ENCODE results near the gene SHC2.
"Not testable (repeated sequence)": the region's sequence is repeated elsewhere in the genome, so short reads cannot be mapped to it uniquely, and the experiment has no call there.

The SHC2 gene

DNA sequence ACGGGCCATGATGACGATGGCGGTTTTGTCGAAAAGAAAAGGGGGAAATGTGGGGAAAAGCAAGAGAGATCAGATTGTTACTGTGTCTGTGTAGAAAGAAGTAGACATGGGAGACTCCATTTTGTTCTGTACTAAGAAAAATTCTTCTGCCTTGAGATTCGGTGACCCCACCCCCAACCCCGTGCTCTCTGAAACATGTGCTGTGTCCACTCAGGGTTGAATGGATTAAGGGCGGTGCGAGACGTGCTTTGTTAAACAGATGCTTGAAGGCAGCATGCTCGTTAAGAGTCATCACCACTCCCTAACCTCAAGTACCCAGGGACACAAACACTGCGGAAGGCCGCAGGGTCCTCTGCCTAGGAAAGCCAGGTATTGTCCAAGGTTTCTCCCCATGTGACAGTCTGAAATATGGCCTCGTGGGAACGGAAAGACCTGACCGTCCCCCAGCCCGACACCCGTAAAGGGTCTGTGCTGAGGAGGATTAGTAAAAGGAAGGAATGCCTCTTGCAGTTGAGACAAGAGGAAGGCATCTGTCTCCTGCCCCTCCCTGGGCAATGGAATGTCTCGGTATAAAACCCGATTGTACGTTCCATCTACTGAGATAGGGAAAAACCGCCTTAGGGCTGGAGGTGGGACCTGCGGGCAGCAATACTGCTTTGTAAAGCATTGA lies 74.1 kb downstream of the SHC2 start:
- not testable (repeated sequence) for DNase-seq

DNA sequence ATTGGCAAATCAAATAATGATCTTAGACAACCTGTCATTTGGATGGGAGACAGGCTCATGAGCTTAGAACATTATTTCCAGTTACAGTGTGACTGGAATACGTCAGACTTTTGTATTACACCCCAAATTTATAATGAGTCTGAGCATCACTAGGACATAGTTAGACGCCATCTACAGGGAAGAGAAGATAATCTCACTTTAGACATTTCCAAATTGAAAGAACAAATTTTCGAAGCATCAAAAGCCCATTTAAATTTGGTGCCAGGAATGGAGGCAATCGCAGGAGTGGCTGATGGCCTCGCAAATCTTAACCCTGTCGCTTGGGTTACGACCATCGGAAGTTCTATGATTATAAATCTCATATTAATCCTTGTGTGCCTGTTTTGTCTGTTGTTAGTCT lies 74.6 kb downstream of the SHC2 start:
- not testable (repeated sequence) for DNase-seq

DNA sequence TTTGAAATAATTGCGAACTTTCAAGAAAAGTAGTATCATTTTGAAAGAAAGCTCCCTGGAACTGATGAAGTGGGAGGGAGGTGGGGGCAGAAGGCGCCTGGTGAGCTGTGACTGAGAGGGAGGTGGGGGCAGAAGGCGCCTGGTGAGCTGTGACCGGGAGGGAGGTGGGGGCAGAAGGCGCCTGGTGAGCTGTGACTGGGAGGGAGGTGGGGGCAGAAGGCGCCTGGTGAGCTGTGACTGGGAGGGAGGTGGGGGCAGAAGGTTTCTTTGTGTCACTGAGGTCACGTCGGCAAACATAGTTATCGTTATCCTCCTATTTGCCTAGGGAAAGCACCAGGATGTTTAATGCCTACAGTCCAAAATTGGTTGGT lies 76.0 kb downstream of the SHC2 start:
- no peak for DNase-seq

DNA sequence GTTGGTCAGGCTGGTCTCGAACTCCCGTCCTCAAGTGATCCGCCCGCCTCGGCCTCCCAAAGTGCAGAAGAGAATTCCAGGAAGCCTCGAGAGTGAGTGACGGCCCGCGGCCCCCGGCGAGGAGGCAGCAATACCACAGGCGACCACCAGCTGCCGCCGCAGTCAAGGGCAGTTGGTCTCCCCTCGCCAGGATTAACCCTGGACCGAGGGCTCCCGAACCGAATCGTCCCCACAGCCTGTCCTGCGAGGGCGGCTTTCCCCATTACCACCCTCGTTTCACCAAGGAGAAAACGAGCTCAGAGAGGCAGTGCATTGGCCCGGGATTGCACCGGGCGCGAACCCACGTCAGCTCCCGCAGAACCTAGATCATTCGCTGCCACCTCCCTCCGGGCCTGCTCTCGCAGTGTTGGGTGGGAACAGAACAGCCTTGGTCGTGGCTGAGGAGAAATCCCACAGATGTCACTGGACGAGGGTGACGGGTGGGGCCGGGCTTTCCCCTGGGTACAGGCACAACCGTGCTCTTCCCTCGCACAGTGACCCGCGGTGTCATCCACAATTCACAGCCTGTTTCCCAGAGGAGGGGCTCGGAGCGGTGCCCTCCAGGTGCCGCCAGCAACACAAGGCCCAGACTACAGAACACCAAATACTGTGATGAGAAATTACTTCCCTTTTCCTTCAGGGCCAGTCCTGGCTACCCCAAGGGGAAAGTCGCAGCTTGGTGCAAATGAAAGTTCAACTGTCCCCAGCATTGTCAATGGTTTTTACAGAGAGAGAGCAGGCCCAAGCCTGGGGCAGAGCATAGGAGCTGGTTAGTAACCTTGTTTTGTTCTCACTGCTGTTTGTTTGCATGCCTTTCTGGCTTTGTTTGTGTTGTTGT lies 76.7 kb downstream of the SHC2 start:
- DNase-seq, result no peak

DNA sequence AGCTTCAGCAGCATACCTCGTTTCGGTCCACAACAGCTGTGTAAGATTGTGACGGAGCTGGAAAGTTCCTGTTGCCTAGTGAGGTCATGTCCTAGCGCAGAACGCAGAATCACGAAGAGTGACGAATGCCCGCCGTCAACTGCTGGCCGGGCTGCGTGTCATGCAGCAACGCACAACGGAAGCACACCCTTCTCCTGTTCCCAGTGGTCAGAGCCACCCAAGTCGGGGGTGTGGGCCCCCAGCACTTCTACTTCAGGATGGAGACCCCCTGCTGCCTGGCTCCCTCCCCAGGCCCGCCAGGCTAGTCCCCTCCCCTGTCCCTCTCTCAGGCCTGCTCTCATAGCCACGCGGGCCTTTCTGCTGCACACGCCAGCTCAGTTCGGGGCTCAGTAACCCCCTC lies 77.8 kb downstream of the SHC2 start:
- no peak for DNase-seq

DNA sequence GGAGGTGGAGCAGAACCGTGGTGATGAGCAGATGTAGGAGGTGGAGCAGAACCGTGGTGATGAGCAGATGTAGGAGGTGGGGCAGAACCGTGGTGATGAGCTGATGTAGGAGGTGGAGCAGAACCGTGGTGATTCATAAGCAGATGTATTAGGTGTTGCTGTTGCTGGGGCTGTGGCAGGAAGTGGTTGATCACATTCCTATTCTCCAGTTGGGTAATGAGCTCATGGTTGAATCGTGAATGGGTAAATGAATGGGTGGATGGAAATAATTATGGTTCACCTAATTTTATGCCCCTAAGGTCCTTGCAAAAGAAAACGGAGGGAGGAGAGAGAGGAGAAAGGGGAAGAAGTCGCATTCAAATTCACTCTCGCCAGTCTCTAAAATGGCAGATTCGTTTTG lies 78.3 kb downstream of the SHC2 start:
- DNase-seq, result not testable (repeated sequence)

DNA sequence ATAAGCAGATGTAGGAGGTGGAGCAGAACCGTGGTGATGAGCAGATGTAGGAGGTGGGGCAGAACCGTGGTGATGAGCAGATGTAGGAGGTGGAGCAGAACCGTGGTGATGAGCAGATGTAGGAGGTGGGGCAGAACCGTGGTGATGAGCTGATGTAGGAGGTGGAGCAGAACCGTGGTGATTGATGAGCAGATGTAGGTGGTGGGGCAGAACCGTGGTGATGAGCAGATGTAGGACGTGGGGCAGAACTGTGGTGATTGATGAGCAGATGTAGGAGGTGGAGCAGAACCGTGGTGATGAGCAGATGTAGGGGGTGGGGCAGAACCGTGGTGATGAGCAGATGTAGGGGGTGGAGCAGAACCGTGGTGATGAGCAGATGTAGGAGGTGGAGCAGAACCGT lies 78.9 kb downstream of the SHC2 start:
- DNase-seq, result not testable (repeated sequence)

DNA sequence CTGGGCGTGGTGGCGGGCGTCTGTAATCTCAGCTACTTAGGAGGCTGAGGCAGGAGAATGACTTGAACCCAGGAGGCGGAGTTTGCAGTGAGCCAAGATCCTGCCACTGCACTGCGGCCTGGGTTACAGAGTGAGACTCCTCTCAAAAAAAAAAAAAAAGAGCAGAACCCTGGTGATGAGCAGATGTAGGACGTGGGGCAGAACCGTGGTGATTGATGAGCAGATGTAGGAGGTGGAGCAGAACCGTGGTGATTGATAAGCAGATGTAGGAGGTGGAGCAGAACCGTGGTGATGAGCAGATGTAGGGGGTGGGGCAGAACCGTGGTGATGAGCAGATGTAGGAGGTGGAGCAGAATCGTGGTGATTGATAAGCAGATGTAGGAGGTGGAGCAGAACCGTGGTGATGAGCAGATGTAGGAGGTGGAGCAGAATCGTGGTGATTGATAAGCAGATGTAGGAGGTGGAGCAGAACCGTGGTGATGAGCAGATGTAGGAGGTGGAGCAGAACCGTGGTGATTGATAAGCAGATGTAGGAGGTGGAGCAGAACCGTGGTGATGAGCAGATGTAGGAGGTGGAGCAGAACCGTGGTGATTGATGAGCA lies 80.1 kb downstream of the SHC2 start:
- DNase-seq, result not testable (repeated sequence)

DNA sequence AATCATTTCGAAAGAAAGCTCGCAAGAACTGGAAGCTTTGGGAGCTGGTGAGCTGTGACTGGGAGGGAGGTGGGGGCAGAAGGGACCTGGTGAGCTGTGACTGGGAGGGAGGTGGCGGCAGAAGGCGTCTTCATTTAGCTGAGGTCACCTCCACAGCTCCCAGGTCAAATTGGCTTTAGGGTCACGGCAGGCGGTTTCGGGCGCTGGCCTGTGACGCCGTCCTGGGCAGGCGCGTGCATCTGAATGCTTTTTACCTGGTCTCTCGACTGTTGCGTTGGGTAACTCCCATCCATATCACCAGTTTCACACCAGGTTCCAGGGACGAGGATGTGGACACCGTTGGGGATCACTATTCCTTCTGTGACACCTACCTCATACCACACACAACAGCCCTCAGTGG lies 81.0 kb downstream of the SHC2 start:
- DNase-seq, result no peak

DNA sequence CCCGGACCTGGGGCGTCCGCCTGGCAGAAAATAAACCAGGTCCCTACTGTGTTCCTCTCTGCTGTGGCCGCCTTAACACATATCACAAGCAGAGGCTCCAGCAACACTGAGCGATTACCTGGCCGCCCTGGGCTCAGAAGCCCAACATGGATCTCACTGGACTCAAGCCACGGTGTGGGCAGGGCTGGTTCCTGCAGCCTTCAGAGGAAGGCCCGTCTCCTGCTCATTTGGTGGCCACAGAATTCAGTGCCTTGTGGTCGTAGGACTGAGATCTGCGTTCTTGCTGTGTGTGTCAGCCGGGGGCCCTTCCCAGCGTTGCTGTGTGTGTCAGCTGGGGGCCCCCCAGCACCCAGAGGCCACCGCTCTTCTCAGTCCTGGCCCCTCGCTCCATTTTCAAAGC lies 82.1 kb downstream of the SHC2 start:
- DNase-seq, result no peak

DNA sequence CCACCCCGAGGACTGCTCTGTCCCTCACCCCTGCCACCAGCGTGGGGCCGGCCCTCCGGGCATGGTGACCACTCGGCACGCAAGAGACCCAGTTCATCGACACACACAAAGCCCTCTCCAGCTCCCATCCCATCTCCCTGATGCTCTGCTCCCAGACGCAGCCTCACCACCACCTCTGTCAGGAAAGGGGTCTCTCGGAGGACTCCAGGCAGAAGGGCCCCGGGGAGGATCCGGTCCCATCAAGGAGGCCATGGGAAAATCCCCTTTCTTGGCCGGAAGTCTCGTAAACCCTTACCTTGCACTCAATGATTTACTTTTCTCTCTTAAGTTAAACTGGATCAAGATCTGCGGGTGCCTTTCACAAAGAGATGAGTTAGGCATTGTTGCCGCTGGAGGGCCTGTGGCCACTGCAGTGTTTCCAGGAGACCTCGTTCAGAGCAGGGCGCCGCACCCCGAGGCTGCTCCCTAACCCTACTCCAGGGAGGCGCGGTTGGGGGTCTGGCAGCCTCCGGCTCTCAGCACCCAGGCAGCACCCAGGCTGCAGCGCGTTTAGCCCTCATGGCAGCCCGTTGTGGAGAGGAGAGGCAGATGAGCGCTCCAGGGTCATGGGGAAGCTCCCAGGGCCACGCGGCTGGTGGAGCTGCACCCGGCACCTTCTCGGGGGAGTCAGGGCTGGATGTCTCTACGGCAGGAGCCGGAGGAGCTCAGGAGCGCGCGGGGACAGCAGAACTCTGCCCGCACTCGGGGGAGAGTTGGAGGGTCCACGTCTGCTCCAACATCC lies 82.8 kb downstream of the SHC2 start:
- no peak for DNase-seq

DNA sequence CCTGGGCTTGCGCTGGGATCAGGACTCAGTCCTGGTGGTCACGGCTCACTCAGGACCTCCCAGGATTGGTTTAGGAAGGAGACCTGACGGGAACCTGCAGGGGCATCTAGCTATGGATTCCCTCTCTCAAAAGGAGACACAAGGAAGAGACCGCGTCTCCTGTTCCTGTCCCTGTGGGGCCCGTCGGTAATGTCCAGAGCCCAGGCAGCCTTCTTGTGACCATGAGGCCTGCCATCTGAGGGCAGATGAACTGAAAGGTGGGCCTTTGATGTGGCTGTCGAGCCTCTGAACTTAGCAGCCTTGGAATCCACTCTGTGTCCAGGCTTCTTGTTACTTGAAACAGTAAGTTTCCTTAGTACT lies 84.7 kb downstream of the SHC2 start:
- no peak for DNase-seq

DNA sequence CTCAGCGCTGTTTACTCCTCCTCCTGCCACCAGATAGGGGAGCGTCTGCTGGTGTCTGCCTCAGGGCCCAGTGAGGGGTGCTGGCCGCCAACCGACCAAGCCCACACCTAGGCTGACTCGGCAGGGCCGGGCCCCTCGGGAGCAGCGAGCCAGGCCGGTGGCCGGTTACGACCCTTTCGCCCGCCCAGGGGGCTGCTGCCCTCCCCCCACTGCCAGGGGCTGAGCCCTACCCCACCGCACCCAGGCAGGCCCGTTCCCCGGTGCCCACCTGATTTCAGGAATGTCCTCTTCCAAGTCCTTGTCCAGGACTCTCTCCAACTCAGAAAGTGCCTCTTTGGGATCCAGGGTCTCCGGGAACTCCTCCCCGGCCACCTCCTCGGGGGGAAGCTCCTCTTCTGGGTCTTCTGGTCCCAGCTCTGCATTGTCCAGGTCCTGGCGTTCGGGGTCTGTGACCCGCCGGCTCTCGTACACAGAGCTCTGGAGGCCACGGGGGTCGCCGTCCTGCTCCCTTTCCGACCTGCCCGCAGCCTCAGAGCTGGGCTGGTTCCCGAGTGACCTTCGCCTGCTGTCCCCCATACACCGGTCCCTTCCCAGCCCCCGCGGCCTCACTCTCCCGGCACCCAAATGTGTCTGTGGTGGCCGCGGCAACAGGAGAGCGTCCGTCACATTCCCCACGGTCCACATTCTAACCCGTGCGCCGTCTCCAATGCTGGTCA lies 85.3 kb downstream of the SHC2 start:
- no peak for DNase-seq

DNA sequence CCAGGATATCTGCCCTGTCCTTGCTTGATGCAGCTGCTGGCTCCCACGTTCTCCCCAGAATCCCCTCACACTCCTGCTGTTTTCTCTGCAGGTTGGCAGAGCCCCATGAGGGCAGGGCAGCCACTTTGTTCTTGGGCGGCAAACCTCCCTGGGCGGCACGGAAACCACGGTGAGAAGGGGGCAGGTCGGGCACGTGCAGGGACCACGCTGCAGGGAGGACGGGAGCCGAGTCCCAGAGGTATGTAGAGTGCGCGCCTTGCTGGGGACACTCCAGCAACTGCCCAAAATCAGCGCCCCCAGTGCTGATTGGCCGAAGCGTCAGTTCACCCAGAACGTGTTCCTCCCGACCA lies 86.0 kb downstream of the SHC2 start:
- no peak for DNase-seq

DNA sequence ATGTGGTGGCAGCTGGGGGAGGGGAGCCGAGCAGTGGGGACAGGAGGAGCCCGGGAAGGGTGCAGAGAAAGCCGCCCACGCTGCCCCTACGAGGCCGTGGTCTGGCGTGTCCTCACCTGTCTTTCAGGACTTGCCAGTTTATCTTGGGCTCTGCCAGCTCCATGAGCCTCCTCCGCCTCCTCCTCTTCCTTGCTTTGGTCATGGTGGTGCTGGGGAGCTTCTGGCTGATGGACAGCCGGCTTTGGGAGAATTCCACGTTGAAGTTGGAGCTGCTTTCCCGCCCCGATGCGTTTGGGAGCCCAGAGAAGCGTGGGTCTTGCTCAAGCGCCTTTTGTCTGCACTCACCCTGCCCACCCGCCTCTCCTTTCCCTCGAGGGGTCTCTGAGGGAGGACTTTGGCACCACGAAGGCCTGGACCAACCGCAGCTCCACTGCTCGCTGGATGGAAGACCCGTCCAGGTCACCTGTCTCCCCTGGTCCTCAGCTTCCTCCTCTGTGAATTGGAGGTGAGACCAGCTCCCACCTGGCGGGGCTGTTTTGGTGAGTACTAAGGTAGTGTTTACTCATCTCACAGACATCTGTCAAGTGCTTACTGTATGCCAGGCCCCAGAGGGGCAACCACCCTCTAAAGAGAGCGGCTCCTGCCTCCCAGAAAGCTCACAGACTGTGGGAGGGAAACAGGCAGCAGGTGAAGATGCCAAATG lies 86.5 kb downstream of the SHC2 start:
- DNase-seq, result no peak

DNA sequence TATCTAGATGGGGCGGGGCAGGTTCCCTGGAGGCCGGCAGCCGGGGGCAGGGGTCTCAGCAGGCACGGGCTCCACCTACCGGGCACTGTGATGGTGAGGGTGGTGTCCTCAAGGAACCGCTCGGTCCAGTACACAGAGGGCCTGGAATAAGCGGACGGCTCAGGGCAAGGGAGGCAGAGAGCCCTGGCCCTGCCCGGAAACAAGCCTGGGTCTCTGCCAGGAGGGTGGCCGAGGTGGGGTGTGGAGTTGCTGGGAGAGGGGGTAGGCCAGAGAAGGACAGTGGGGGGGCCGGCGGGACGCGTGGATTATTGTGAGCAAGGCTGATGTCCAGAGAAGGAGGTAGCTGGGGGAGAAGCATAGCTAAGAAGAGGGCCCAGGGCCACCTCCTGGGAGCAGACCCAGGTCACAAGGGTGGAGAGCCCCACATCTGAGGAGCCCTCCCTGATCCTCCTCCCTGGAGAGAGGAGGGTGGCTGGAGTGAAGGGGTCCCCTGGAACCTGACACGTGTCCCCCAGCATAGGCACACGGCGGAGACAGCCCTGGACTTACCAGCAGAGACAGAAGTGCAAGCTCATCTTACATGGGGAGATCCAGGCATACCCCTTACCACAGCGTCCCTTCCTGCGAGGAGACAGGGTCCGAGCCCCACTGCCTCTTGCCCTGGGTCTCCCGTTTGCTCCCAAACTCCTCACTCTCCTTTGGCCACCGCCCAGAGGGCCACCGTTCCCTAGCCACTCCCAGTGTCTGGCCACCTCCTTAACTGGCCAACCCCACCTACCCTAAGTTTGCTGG lies 87.2 kb downstream of the SHC2 start:
- DNase-seq, result no peak

DNA sequence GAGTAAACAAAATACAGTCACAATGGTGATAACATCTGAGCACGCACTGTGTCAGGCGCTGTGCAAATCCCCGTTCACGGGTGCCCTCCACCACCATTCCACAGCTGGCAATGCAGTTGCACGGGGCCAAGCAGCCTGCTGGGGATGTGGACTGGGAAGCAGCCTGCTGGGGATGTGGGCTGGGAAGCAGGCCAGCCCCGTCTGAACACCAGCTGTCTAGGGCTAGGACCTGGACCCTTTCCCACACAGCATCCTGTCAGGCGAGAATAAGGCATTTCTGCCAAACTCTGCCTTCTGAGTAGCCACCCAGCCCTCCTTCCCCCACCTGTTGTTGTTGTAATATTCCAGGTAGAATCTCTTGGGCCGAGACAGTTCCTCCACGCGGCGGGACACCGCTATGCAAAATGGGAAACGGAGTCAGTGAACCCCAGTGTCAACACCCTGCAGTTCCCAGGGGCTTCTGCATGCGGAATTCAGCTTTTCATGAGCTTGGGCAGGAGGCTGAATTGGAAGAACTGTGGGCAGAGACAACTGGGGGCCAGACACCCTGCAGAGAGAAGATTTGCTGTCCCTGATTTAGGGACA lies 88.4 kb downstream of the SHC2 start:
- DNase-seq, result no peak

DNA sequence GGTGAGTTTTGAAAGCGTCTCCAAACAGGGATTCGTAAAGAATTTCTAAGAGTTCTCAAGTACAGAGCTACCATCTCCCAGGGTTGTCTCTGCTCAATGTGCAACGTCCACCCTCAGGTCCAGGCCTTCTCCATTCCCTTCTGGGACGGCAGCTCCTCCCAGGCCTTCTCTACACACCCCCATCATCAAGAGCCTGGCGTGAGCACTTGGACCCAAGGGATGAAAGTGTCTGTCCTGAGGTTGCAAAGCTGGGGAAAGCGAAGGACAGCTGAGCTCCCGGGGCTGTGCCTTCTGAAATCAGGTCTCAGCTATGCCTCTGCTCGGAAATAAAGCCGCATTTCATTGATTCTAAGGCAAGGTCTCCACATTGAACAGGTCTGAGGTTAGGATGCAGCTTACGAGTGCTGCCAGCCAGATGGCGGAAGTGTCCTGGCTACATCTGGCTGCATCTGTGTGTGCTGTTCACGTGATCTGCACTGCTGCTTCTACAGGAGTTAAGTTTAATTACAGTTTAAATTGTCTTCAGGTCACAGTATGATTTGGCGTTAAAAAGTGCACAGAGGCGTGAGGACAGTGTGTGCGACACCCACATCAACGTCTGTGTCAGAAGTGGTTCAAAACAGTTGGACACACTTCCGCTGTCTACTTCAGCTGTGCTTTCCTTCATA lies 89.2 kb downstream of the SHC2 start:
- no peak for DNase-seq

DNA sequence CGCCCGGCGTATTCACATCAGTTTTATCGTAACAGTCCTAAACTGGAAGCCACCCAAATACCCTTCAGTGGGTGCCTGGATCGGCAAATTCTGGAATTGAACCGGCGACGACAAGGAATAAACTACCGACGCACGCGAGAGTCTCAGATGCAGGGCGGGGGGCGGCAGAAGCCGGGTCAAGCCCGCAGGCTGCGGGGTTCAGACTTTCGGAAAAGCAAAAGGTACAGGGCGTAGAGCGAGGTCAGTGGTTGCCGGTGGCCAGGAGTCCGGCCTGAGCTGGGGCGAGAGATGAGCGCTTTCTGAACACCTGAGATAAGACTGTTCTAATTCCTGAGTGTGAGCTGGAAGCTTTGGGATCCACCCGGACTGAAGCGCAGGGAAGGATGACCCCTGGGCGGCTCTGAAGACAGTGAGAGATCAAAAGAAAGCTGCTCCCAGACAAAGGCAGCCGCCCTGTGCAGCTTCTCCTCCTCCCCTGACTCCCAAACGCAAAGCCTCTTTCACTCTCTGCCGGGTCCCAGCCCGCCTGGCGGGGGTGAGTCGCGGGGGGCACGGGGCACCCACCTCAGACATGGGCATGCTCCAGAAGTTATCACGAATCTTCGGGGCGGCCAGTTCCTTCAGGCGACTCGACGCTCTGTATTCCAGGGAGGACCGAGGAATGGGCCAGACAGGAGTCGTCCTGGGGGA lies 90.0 kb downstream of the SHC2 start:
- no peak for DNase-seq

DNA sequence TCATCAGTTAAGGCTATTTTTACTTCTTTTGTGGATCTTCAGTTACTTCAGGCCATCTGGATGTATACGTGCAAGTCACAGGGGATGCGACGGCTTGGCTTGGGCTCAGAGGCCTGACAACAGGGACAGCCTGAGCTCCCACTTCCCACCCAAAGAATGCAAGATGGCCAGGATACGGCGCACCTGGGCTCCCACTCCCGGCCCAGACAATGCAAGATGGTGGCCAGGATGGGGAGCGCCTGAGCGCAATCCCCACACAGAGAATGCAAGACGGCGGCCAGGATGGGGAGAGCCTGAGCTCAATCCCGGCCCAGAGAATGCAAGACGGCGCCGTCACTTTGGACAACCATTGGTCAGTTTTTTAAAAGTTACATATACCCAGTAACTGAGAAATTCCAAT lies 91.0 kb downstream of the SHC2 start:
- DNase-seq, result no peak
